ENCODE data around the gene BBIP1.

Gene BBIP1

GRCh38 chr10:110865186-110865808, 53.7 kb downstream of the BBIP1 start:
- Mint-ChIP-seq H3K4me1 (ENCODE audit: low read depth) (peaks cover 99% of the 10 kb centered on the region), H3K9me3 (ENCODE audit: low read depth) (no peaks in the 10 kb centered on the region), H3K36me3 (no peaks in the 10 kb centered on the region), H3K27ac (peak overlapping the region; percentile 96), H3K27me3 (no peaks in the 10 kb centered on the region), H3K4me3 (peak overlapping the region; percentile 73)

- Mint-ChIP-seq H3K4me3 (peak overlapping the region; percentile 73), H3K36me3 (no peaks in the 10 kb centered on the region), H3K27me3 (no peaks in the 10 kb centered on the region), H3K9me3 (ENCODE audit: low read depth) (no peaks in the 10 kb centered on the region), H3K27ac (peak overlapping the region; percentile 96), H3K4me1 (ENCODE audit: low read depth) (peaks cover 99% of the 10 kb centered on the region)
These were observed 54.3 kb downstream of the BBIP1 start for GRCh38 chr10:110864662-110865140.

GRCh38 chr10:110863956-110864355, 55.0 kb downstream of the BBIP1 start:
- Mint-ChIP-seq H3K36me3 (no peaks in the 10 kb centered on the region), H3K27ac (peak overlapping the region; percentile 96), H3K4me3 (peak overlapping the region; percentile 73), H3K4me1 (ENCODE audit: low read depth) (peaks cover 98% of the 10 kb centered on the region), H3K9me3 (ENCODE audit: low read depth) (no peaks in the 10 kb centered on the region), H3K27me3 (no peaks in the 10 kb centered on the region)

- Mint-ChIP-seq H3K4me3 (no peak overlapping the region), H3K36me3 (no peaks in the 10 kb centered on the region), H3K27me3 (no peaks in the 10 kb centered on the region), H3K9me3 (ENCODE audit: low read depth) (no peaks in the 10 kb centered on the region), H3K4me1 (ENCODE audit: low read depth) (peaks cover 97% of the 10 kb centered on the region), H3K27ac (peak overlapping the region; percentile 96)
These were observed 55.6 kb downstream of the BBIP1 start for GRCh38 chr10:110863361-110863760.

- Mint-ChIP-seq H3K4me3 (no peak overlapping the region), H3K4me1 (ENCODE audit: low read depth) (peaks cover 97% of the 10 kb centered on the region), H3K36me3 (no peaks in the 10 kb centered on the region), H3K27ac (peak overlapping the region; percentile 96), H3K9me3 (ENCODE audit: low read depth) (no peaks in the 10 kb centered on the region), H3K27me3 (no peaks in the 10 kb centered on the region)
These were observed 56.0 kb downstream of the BBIP1 start for GRCh38 chr10:110862961-110863360.

GRCh38 chr10:110861930-110862649, 56.9 kb downstream of the BBIP1 start:
- Mint-ChIP-seq H3K4me3 (peak overlapping the region; percentile 64), H3K4me1 (ENCODE audit: low read depth) (peaks cover 97% of the 10 kb centered on the region), H3K9me3 (ENCODE audit: low read depth) (no peaks in the 10 kb centered on the region), H3K27ac (peak overlapping the region; percentile 96), H3K36me3 (no peaks in the 10 kb centered on the region), H3K27me3 (no peaks in the 10 kb centered on the region)

GRCh38 chr10:110861476-110861875, 57.5 kb downstream of the BBIP1 start:
- Mint-ChIP-seq H3K4me1 (ENCODE audit: low read depth) (peaks cover 91% of the 10 kb centered on the region), H3K36me3 (no peaks in the 10 kb centered on the region), H3K9me3 (ENCODE audit: low read depth) (no peaks in the 10 kb centered on the region), H3K27ac (peak overlapping the region; percentile 98), H3K27me3 (no peaks in the 10 kb centered on the region), H3K4me3 (peak overlapping the region; percentile 59)

- H3K27me3 Mint-ChIP-seq: no peaks in the 10 kb centered on the region
- H3K4me3 Mint-ChIP-seq: peak overlapping the region; percentile 59
- peak overlapping the region; percentile 98 for H3K27ac Mint-ChIP-seq
- H3K36me3 Mint-ChIP-seq: no peaks in the 10 kb centered on the region
- H3K4me1 Mint-ChIP-seq (ENCODE audit: low read depth): peaks cover 86% of the 10 kb centered on the region
- H3K9me3 Mint-ChIP-seq (ENCODE audit: low read depth): no peaks in the 10 kb centered on the region
These were observed 58.3 kb downstream of the BBIP1 start for GRCh38 chr10:110860576-110861241.

- Mint-ChIP-seq H3K4me1 (ENCODE audit: low read depth) (peaks cover 86% of the 10 kb centered on the region), H3K4me3 (peak overlapping the region; percentile 2), H3K9me3 (ENCODE audit: low read depth) (no peaks in the 10 kb centered on the region), H3K27ac (peak overlapping the region; percentile 98), H3K36me3 (no peaks in the 10 kb centered on the region), H3K27me3 (no peaks in the 10 kb centered on the region)
These were observed 59.0 kb downstream of the BBIP1 start for GRCh38 chr10:110859973-110860376.

- Mint-ChIP-seq H3K4me1 (ENCODE audit: low read depth) (peaks cover 85% of the 10 kb centered on the region), H3K36me3 (no peaks in the 10 kb centered on the region), H3K9me3 (ENCODE audit: low read depth) (no peaks in the 10 kb centered on the region), H3K27me3 (no peaks in the 10 kb centered on the region), H3K27ac (peak overlapping the region; percentile 98), H3K4me3 (peak overlapping the region; percentile 2)
These were observed 59.6 kb downstream of the BBIP1 start for GRCh38 chr10:110859206-110859972.

- H3K4me1 Mint-ChIP-seq (ENCODE audit: low read depth): peaks cover 85% of the 10 kb centered on the region
- H3K9me3 Mint-ChIP-seq (ENCODE audit: low read depth): no peaks in the 10 kb centered on the region
- no peaks in the 10 kb centered on the region for H3K27me3 Mint-ChIP-seq
- H3K4me3 Mint-ChIP-seq: peak overlapping the region; percentile 12
- peak overlapping the region; percentile 83 for H3K27ac Mint-ChIP-seq
- H3K36me3 Mint-ChIP-seq: no peaks in the 10 kb centered on the region
These were observed 60.6 kb downstream of the BBIP1 start for GRCh38 chr10:110858297-110858934.

- H3K27ac Mint-ChIP-seq: peak overlapping the region; percentile 73
- no peaks in the 10 kb centered on the region for H3K27me3 Mint-ChIP-seq
- peaks cover 85% of the 10 kb centered on the region for H3K4me1 Mint-ChIP-seq (ENCODE audit: low read depth)
- H3K4me3 Mint-ChIP-seq: no peak overlapping the region
- no peaks in the 10 kb centered on the region for H3K36me3 Mint-ChIP-seq
- no peaks in the 10 kb centered on the region for H3K9me3 Mint-ChIP-seq (ENCODE audit: low read depth)
These were observed 61.5 kb downstream of the BBIP1 start for GRCh38 chr10:110857265-110858171.

GRCh38 chr10:110853921-110854605, 64.9 kb downstream of the BBIP1 start:
- Mint-ChIP-seq H3K27ac (no peak overlapping the region), H3K9me3 (ENCODE audit: low read depth) (no peaks in the 10 kb centered on the region), H3K36me3 (no peaks in the 10 kb centered on the region), H3K4me1 (ENCODE audit: low read depth) (peaks cover 80% of the 10 kb centered on the region), H3K27me3 (no peaks in the 10 kb centered on the region), H3K4me3 (peak overlapping the region; percentile 27)

Data from activated naive CD8-positive, alpha-beta T cell (primary cell).